Chondrocyte (in vitro differentiated cells): ENCODE data around the gene RALY. TPM values are rescaled to one million over a fixed set of nuclear protein-coding genes. Genes with fewer than 3 reads are reported as not detected.

Source experiments
- DNase-seq: peaks from one replicate; pipeline ENCODE4 v3.0.0; 2021; ENCODE audit warnings: mixed read lengths, low spot score
- H3K27ac Mint-ChIP-seq: one replicate; pipeline ENCODE4 v1.8.0; 2021; ENCODE audit warnings: mild to moderate bottlenecking, moderate library complexity, mixed read lengths; ENCODE audit not compliant: unreplicated experiment
- H3K27me3 Mint-ChIP-seq: 2 replicates; pipeline ENCODE4 v1.8.0; 2021; ENCODE audit warnings: low read depth, mixed read lengths
- H3K36me3 Mint-ChIP-seq: 2 replicates; pipeline ENCODE4 v1.8.0; 2021; ENCODE audit warnings: low read depth, mixed read lengths
- H3K4me1 Mint-ChIP-seq: 2 replicates; pipeline ENCODE4 v1.8.0; 2021; ENCODE audit warnings: low read depth, mild to moderate bottlenecking, mixed read lengths
- H3K4me3 Mint-ChIP-seq: one replicate; pipeline ENCODE4 v1.8.0; 2021; ENCODE audit warnings: mild to moderate bottlenecking, moderate library complexity, mixed read lengths; ENCODE audit not compliant: unreplicated experiment
- H3K9me3 Mint-ChIP-seq: 2 replicates; pipeline ENCODE4 v1.8.0; 2021; ENCODE audit warnings: low read depth, mixed read lengths
- CTCF ChIP-seq: fragments of 200-600 bp; sonication (generic); IDR thresholded peaks from 2 replicates; pipeline ENCODE4 v1.5.0; 2021; ENCODE audit warnings: antibody characterized with exemption, mild to moderate bottlenecking, moderate library complexity
- total RNA-seq: library from RNA; stranded (reverse); gene quantifications from 3 replicates; pipeline ENCODE4 v1.2.1, GENCODE V29; 2021

The RALY gene
- total RNA-seq, 1 donor from 2014 or later, result 169 TPM

- H3K27me3 Mint-ChIP-seq, result no peaks in the 10 kb centered on the region
- H3K4me1 Mint-ChIP-seq, result peaks cover 39% of the 10 kb centered on the region
- no peak for TF ChIP-seq CTCF
- H3K9me3 Mint-ChIP-seq, result no peaks in the 10 kb centered on the region
- DNase-seq, result no peak
- H3K4me3 Mint-ChIP-seq, result no peak overlapping the region
- peaks cover 3% of the 10 kb centered on the region for H3K36me3 Mint-ChIP-seq
- no peak overlapping the region for H3K27ac Mint-ChIP-seq
Measured at GRCh38 chr20:34045930-34046725, 52.4 kb downstream of the RALY start.

GRCh38 chr20:34047010-34047687 lies 53.4 kb downstream of the RALY start:
- Mint-ChIP-seq H3K4me3 (no peak overlapping the region), H3K27me3 (no peaks in the 10 kb centered on the region), H3K4me1 (peaks cover 39% of the 10 kb centered on the region), H3K36me3 (peaks cover 2% of the 10 kb centered on the region), H3K9me3 (no peaks in the 10 kb centered on the region), H3K27ac (no peak overlapping the region)
- no peak for DNase-seq
- TF ChIP-seq CTCF, result no peak

GRCh38 chr20:34047917-34048316 lies 54.2 kb downstream of the RALY start:
- no peaks in the 10 kb centered on the region for H3K9me3 Mint-ChIP-seq
- peaks cover 2% of the 10 kb centered on the region for H3K36me3 Mint-ChIP-seq
- no peak overlapping the region for H3K4me3 Mint-ChIP-seq
- peaks cover 32% of the 10 kb centered on the region for H3K4me1 Mint-ChIP-seq
- no peak for DNase-seq
- H3K27me3 Mint-ChIP-seq, result no peaks in the 10 kb centered on the region
- H3K27ac Mint-ChIP-seq, result no peak overlapping the region
- TF ChIP-seq CTCF, result no peak

- no peak overlapping the region for H3K27ac Mint-ChIP-seq
- no peak for DNase-seq
- H3K27me3 Mint-ChIP-seq, result no peaks in the 10 kb centered on the region
- peaks cover 29% of the 10 kb centered on the region for H3K4me1 Mint-ChIP-seq
- TF ChIP-seq CTCF, result no peak
- H3K4me3 Mint-ChIP-seq, result no peak overlapping the region
- H3K36me3 Mint-ChIP-seq, result peaks cover 2% of the 10 kb centered on the region
- no peaks in the 10 kb centered on the region for H3K9me3 Mint-ChIP-seq
Measured at GRCh38 chr20:34049389-34049788, 55.7 kb downstream of the RALY start.

GRCh38 chr20:34049897-34050695 lies 56.4 kb downstream of the RALY start:
- DNase-seq, result no peak
- Mint-ChIP-seq H3K4me3 (no peak overlapping the region), H3K4me1 (peaks cover 28% of the 10 kb centered on the region), H3K36me3 (peaks cover 2% of the 10 kb centered on the region), H3K9me3 (no peaks in the 10 kb centered on the region), H3K27me3 (no peaks in the 10 kb centered on the region), H3K27ac (no peak overlapping the region)
- no peak for TF ChIP-seq CTCF
